ENCODE measurements around the gene FLT3LG. TPM values are rescaled to one million over a fixed set of nuclear protein-coding genes. Genes with fewer than 3 reads are reported as not detected.
A peak's percentile ranks its signal among the peaks of the same experiment; 100 is the strongest.

Gene FLT3LG
- total RNA-seq, 6 experiments from 2014 or later = 0.80 to 4.4 (median 2.3) TPM

DNA sequence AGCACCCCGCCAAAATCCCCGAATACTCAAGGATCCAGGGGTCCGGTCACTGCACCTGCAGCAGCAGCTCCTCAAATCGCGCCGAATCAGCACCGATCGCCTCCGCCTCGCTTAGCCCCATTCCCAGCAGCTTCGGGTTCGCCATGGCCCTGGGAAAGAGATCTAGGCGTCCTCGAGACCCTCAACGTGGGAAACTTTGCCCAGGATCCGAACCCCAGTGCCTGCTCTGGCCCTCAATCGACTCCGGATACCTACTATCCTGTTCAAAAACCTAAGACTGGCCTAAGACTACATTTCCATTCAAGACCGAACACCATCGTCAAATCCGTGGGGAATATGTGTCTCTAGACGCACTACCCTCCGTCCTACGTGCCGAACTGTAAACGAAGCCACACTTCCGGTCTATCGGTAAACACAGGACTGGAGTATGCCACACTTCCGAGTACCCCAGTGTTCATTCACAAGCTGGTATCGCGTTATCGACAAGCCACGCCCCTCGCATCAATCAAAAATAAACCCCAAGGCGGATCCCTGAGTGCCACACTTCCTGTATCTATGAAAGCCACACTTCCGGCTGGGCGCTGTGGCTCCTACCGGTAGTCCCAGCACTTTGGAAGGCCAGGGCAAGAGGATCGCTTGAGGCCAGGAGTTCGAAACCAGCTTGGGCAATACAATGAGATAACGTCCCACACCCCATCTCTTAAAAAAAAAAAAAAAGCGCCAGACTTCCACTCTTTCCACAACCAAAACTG is 22.4 kb upstream of the FLT3LG start, which contains the start of gene PIH1D1:
Gene PIH1D1, minus strand, starts transcription at position 385 of the 752 bp plus-strand sequence. Its CDS starts 240 bp downstream, at position 145.
- peak within 1 kb of the TSS; percentile 73 to 86 (median 85) for H3K4me3 ChIP-seq
- peak within 1 kb of the TSS; percentile 75 to 83 (median 82) for H3K27ac ChIP-seq
- DNase-seq (peak; percentile 92 to 97 (median 95)), ATAC-seq (peak; percentile 78 to 82 (median 79))
- peaks cover 0 to 11% (median 3%) of the 10 kb centered on the region in 4 donors for H3K4me1 ChIP-seq
- H3K9me3 ChIP-seq = no peaks in the 10 kb centered on the region
- H3K27me3 ChIP-seq = no peaks in the 10 kb centered on the region
- intact Hi-C loops (cut with DNase I) = no loop called here
- TF ChIP-seq CTCF (IDR thresholded peaks at IDR 0.05) (peak in 2 of 4 donors; percentile 28 to 34), POLR2A (IDR thresholded peaks at IDR 0.05) (peak; percentile 32)
- 2% methylated on average over 34 of the region's 42 CpGs for WGBS (ENCODE audit: insufficient coverage, low coverage, low lambda C conversion rate, missing lambda C conversion rate)
- peaks cover 0 to 3% (median 1%) of the 10 kb centered on the region in 4 donors for H3K36me3 ChIP-seq

DNA sequence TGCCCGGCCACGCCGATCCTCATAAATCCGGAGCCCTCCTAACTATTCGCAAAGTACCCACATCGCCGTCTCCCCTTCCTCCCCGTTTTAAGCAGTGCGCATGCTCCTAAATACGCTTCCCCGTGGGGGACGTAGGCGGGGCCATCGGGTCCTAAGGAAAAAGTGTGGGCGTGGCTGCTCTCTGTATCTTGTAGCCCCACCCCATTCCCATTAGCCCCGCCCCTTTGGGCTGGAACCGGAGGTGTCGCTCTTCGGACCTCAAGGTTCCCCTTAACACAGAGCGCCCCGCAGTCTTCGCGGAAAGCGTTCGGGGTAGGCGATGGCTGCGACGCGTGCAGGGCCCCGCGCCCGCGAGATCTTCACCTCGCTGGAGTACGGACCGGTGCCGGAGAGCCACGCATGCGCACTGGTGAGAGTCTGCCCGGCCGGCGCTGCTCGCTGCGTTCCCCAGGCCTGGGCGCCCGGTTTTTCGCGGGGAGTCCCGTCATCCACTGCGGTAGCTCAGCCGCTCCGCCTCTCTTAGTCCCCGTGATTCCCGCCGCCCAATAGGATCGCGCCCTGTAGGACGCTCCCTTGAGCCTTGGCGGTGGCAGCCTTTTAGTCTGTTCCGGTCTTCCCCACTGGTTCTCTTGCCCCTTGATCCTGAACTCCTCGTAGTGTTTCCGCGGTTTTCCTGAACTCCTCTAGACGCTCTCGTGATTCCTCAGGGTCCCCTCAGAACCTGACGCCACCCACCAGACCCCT is 20.8 kb upstream of the FLT3LG start, which contains the start of gene ALDH16A1:
Gene ALDH16A1, plus strand, starts transcription at position 213 of the 744 bp plus-strand sequence. Its CDS starts 107 bp downstream, at position 320.
- Histone ChIP-seq H3K4me1 (peaks cover 0 to 11% (median 3%) of the 10 kb centered on the region in 4 donors), H3K4me3 (peak within 1 kb of the TSS; percentile 50 to 85 (median 73)), H3K9me3 (no peaks in the 10 kb centered on the region), H3K27me3 (no peaks in the 10 kb centered on the region), H3K36me3 (no peaks in the 10 kb centered on the region), H3K27ac (peak within 1 kb of the TSS; percentile 75 to 83 (median 82))
- DNase-seq = peak; percentile 98 to 99 (median 99)
- WGBS (ENCODE audit: insufficient coverage, low coverage, low lambda C conversion rate, missing lambda C conversion rate) = under 1% methylated on average over 18 of the region's 66 CpGs
- intact Hi-C loops (cut with DNase I) = no loop called here
- peak; percentile 86 to 93 (median 89) for ATAC-seq
- TF ChIP-seq CTCF (IDR thresholded peaks at IDR 0.05) = no peak
- peak; percentile 80 for TF ChIP-seq POLR2A (IDR thresholded peaks at IDR 0.05)

GRCh38 chr19:49453757-49454240 is 20.2 kb upstream of the FLT3LG start:
- no peaks in the 10 kb centered on the region for H3K36me3 ChIP-seq
- no peaks in the 10 kb centered on the region for H3K9me3 ChIP-seq
- no peak for DNase-seq
- ATAC-seq = no peak
- TF ChIP-seq CTCF (IDR thresholded peaks at IDR 0.05) = no peak
- no peak for TF ChIP-seq POLR2A (IDR thresholded peaks at IDR 0.05)
- intact Hi-C loops (cut with DNase I) = no loop called here
- no peaks in the 10 kb centered on the region for H3K27me3 ChIP-seq
- H3K4me1 ChIP-seq = peaks cover 0 to 11% (median 3%) of the 10 kb centered on the region in 4 donors
- H3K4me3 ChIP-seq = peak overlapping the region; percentile 50 to 73 (median 67)
- WGBS (ENCODE audit: insufficient coverage, low coverage, low lambda C conversion rate, missing lambda C conversion rate) = 41% methylated on average over 10 of the region's 10 CpGs
- peak overlapping the region; percentile 75 to 83 (median 82) for H3K27ac ChIP-seq

DNA sequence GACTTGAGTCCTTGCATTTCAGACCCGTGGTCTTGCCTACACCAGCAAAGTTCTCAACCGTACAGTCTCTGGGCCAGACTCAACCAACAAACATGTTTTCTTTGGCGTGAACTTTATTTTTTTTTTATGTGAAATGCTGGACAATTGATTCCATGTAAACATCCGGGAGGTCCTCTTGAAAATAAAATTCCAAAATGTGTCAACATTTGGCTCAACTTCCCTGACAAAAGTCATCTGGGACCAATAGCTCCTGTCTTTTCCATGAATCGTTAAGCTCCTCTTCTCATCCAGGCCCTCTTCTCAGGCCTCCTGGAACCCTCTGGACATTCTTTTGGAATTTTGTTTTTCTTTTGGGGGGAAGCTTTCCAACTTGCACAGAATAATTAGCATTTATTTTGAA is 18.2 kb upstream of the FLT3LG start:
- Histone ChIP-seq H3K36me3 (peaks cover 0 to 12% (median 0%) of the 10 kb centered on the region in 4 donors), H3K27ac (no peak overlapping the region), H3K27me3 (no peaks in the 10 kb centered on the region), H3K9me3 (no peaks in the 10 kb centered on the region), H3K4me3 (no peak overlapping the region), H3K4me1 (peaks cover 0 to 6% (median 2%) of the 10 kb centered on the region in 4 donors)
- WGBS (ENCODE audit: insufficient coverage, low coverage, low lambda C conversion rate, missing lambda C conversion rate) = 59% methylated on average over 5 of the region's 5 CpGs
- intact Hi-C loops (cut with DNase I) = no loop called here
- DNase-seq (no peak), ATAC-seq (no peak)
- TF ChIP-seq CTCF (IDR thresholded peaks at IDR 0.05) (no peak), POLR2A (IDR thresholded peaks at IDR 0.05) (no peak)
